K562 (cell line): Measurements from ENCODE around the gene B3GNT7. TPM values are rescaled to one million over a fixed set of nuclear protein-coding genes. Genes with fewer than 3 reads are reported as not detected.

ENCODE experiments used
- ATAC-seq: fragments of 200-7000 bp; cut with Tn5 transposase; 3 replicates; pipeline ENCODE4 v1.9.1; 2020; ENCODE audit warnings: moderate library complexity
- BruUV-seq: library from RNA; stranded (reverse); fragments of 400-500 nt; replicated peaks from 2 replicates; lab custom pipeline; 2021; lab: Mats Ljungman, UMichigan
- CTCF ChIA-PET: fragments of 300-600 bp; formaldehyde crosslinking; extraction: SDS; loops from one replicate; lab custom pipeline; 2021; ENCODE audit warnings: low intra/inter-chr PET ratio; lab: Yijun Ruan, JAX
- POLR2A ChIA-PET: fragments of 300-600, 350-650 bp; sonication (Branson Sonifier 250); formaldehyde crosslinking; extraction: SDS; loops from one replicate; lab custom pipeline; 2021; ENCODE audit warnings: antibody characterized with exemption, inconsistent platforms; lab: Yijun Ruan, JAX
- DNase-seq, 4 experiments: peaks; one replicate each; pipeline versions ENCODE4 v3.0.0 to v3.0.0-alpha.2; 2011 to 2018; ENCODE audit warnings: low spot score in 3 of 4, mixed read lengths in 3 of 4; ENCODE audit errors: extremely low read depth in 1 of 4
- FAIRE-seq: peaks from 2 replicates; lab custom pipeline; 2011; peaks lifted over from hg19 to GRCh38; lab: Jason Lieb, UNC
- H2AFZ ChIP-seq: 2 replicates; pipeline ENCODE4 v1.6.0; 2011; ENCODE audit warnings: low read depth, low read length, control low read depth, inconsistent platforms
- H3K27ac ChIP-seq: fragments of 200-600 bp; 3 replicates; pipeline ENCODE4 v1.8.0; 2011; ENCODE audit warnings: low read depth, mild to moderate bottlenecking, control low read depth, inconsistent platforms, low read length, moderate library complexity, mixed read lengths; ENCODE audit errors: extremely low read depth
- H3K27me3 ChIP-seq, 2 experiments: fragments of 300-600 bp in 1 of 2; 2 replicates in 1 of 2; 3 replicates in 1 of 2; pipeline versions ENCODE4 v1.6.0 to v1.8.0; 2011; ENCODE audit warnings: inconsistent platforms in 2 of 2, low read length in 2 of 2, mild to moderate bottlenecking in 1 of 2, mixed read lengths in 1 of 2, moderate library complexity in 1 of 2; ENCODE audit not compliant: control insufficient read depth in 2 of 2, insufficient read depth in 2 of 2
- H3K36me3 ChIP-seq: fragments of 300-600 bp; 3 replicates; pipeline ENCODE4 v1.8.0; 2011; ENCODE audit warnings: mild to moderate bottlenecking, low read length, inconsistent platforms; ENCODE audit not compliant: control insufficient read depth, insufficient read depth
- H3K4me1 ChIP-seq, 2 experiments: fragments of 200-600 bp in 1 of 2; replicated peaks in 1 of 2; 2 replicates in 1 of 2; 3 replicates in 1 of 2; pipeline versions ENCODE4 v1.5.1 to v1.8.0; 2011; ENCODE audit warnings: inconsistent platforms in 2 of 2, low read length in 2 of 2, mild to moderate bottlenecking in 1 of 2, mixed read lengths in 1 of 2, moderate library complexity in 1 of 2; ENCODE audit not compliant: control insufficient read depth in 2 of 2, insufficient read depth in 2 of 2
- H3K4me2 ChIP-seq: 2 replicates; pipeline ENCODE4 v1.6.1; 2011; ENCODE audit warnings: low read length, control low read depth, inconsistent platforms, mixed read lengths; ENCODE audit not compliant: insufficient read depth
- H3K4me3 ChIP-seq: fragments of 200-600 bp; sonication (generic), shearing (Covaris generic); 2 replicates; pipeline ENCODE4 v1.5.1; 2016; ENCODE audit warnings: control low read depth, inconsistent platforms
- H3K79me2 ChIP-seq: fragments of 200-600 bp; 3 replicates; pipeline ENCODE4 v1.8.0; 2011; ENCODE audit warnings: low read length, inconsistent platforms; ENCODE audit not compliant: control insufficient read depth, insufficient read depth
- H3K9ac ChIP-seq, 2 experiments: 2 replicates each; pipeline versions ENCODE4 v1.6.0 to v1.6.1; 2011; ENCODE audit warnings: low read depth in 2 of 2, low read length in 2 of 2, control low read depth in 1 of 2, inconsistent platforms in 1 of 2, mild to moderate bottlenecking in 1 of 2, mixed read lengths in 1 of 2; ENCODE audit not compliant: insufficient read depth in 1 of 2
- H3K9me1 ChIP-seq: one replicate; pipeline ENCODE4 v1.6.0; 2011; ENCODE audit warnings: inconsistent platforms, mild to moderate bottlenecking, low read length, moderate library complexity; ENCODE audit not compliant: control insufficient read depth, insufficient read depth
- H3K9me3 ChIP-seq: replicated peaks from 2 replicates; pipeline ENCODE4 v1.5.1; 2011; ENCODE audit warnings: low read depth, low read length, inconsistent platforms; ENCODE audit not compliant: control insufficient read depth, insufficient read depth
- H4K20me1 ChIP-seq: replicated peaks from 2 replicates; pipeline ENCODE4 v1.6.1; 2011; ENCODE audit warnings: low read length, inconsistent platforms, mixed read lengths; ENCODE audit not compliant: control insufficient read depth, insufficient read depth
- CHD4 ChIP-seq: fragments of 200-600 bp; sonication (generic); IDR thresholded peaks from 3 replicates; pipeline ENCODE4 v1.6.1; 2012; ENCODE audit warnings: low read depth, mild to moderate bottlenecking, mixed read lengths, low read length, inconsistent platforms; ENCODE audit not compliant: insufficient read depth, insufficient replicate concordance, poor library complexity, severe bottlenecking
- CTCF ChIP-seq, 3 experiments: IDR thresholded peaks in 2 of 3; conservative IDR thresholded peaks in 1 of 3; 2 replicates each; pipeline ENCODE4 v1.5.1; 2011 to 2012; ENCODE audit warnings: low read length in 3 of 3, mild to moderate bottlenecking in 3 of 3, control low read depth in 2 of 3, improper control_type of control experiment in 1 of 3, inconsistent platforms in 1 of 3, low read depth in 1 of 3, mixed read lengths in 1 of 3, moderate library complexity in 1 of 3; ENCODE audit not compliant: insufficient read depth in 2 of 3
- ELF4 ChIP-seq: fragments of 450-650 bp; formaldehyde crosslinking; IDR thresholded peaks from 2 replicates; pipeline ENCODE4 v1.4.0; 2022; ENCODE audit warnings: missing genetic modification characterization
- RAD21 ChIP-seq, 2 experiments: fragments of 250-450 bp in 1 of 2; fragments of 450-650 bp in 1 of 2; sonication (Bioruptor Pico) in 1 of 2; formaldehyde crosslinking in 1 of 2; IDR thresholded peaks in 1 of 2; conservative IDR thresholded peaks in 1 of 2; 2 replicates each; pipeline versions ENCODE4 v1.4.0 to v1.8.0; 2020 to 2022; ENCODE audit warnings: mild to moderate bottlenecking in 2 of 2, moderate library complexity in 1 of 2
- TAF9B ChIP-seq: fragments of 450-650 bp; IDR thresholded peaks from 2 replicates; pipeline ENCODE4 v1.6.1; 2018; ENCODE audit warnings: mild to moderate bottlenecking; ENCODE audit not compliant: partially characterized antibody
- WGBS: fragments of 100-300 bp; shearing (Covaris generic); methylation state at CpG from one replicate; pipeline ENCODE4 v1.1.6; 2016; ENCODE audit warnings: low coverage, mixed read lengths; ENCODE audit not compliant: insufficient coverage; ENCODE audit errors: missing lambda C conversion rate; 5-methylcytosine and 5-hydroxymethylcytosine counted together
- in situ Hi-C: fragments of 300-500 bp; cut with MboI; formaldehyde crosslinking; loops from 4 replicates; pipeline ENCODE4 v1.15.0; 2018; ENCODE audit warnings: inconsistent platforms, mixed read lengths
- intact Hi-C: fragments of 100-400 bp; cut with micrococcal nuclease; formaldehyde crosslinking; loops from 2 replicates; pipeline ENCODE4 v1.14.2; 2022
- polyA plus RNA-seq, 8 experiments: library from polyadenylated mRNA; depleted of rRNA in 4 of 8; stranded (reverse) in 5 of 8; unstranded in 3 of 8; fragments of >200 nt; fragmentation: Nextera tagmentation in 2 of 8; fragmentation: Illumina TruSeq in 1 of 8; extraction: Ambion mirVana in 2 of 8; extraction: Trizol in 1 of 8; gene quantifications; 2 replicates each; pipeline versions ENCODE4 v1.2.1 to v1.2.3, GENCODE V29; 2011 to 2014; ENCODE audit warnings: inconsistent platforms in 1 of 8, missing spikeins in 1 of 8
- total RNA-seq, 7 experiments: library from RNA; depleted of rRNA in 6 of 7; stranded (reverse); fragments of >200 nt in 6 of 7; fragmentation: Illumina TruSeq in 2 of 7; extraction: Trizol in 2 of 7; gene quantifications; 2 replicates each; pipeline versions ENCODE4 v1.2.1 to v1.2.3, GENCODE V29; 2011 to 2021; ENCODE audit warnings: low replicate concordance in 1 of 7

Gene B3GNT7
- total and polyA plus RNA-seq, 9 of the 15 experiments (the other 6 are each of a cell fraction or from before 2014, with no cell fraction given), result 0.20 TPM; not detected in 8

GRCh38 chr2:231382116-231382515, 13.4 kb upstream of the B3GNT7 start:
- ChIA-PET CTCF (no interaction called here), POLR2A (no interaction called here)
- BruUV-seq, result no TSS peak
- no peak for FAIRE-seq
- H3K4me3 ChIP-seq, result no peak overlapping the region
- intact Hi-C loops, result no loop called here
- H3K9me3 ChIP-seq, result 0 out of 2 replicates have a peak, but pooled peaks cover 1% of the 10 kb centered on the region
- H4K20me1 ChIP-seq, result no peaks in the 10 kb centered on the region
- no peaks in the 10 kb centered on the region for H3K79me2 ChIP-seq
- TF ChIP-seq TAF9B, result no peak
- peak; percentile 20 to 42; a peak in 3 of 4 replicates for TF ChIP-seq RAD21 (CRISPR knock-in tag; conservative IDR thresholded peaks at IDR 0.05 in 1 of 2, IDR thresholded peaks at IDR 0.05 in 1 of 2)
- peak; percentile 28 to 32 (median 31); a peak in 5 of 6 replicates for TF ChIP-seq CTCF (IDR thresholded peaks at IDR 0.05 in 2 of 3, conservative IDR thresholded peaks at IDR 0.05 in 1 of 3; ENCODE audit: insufficient read depth in 2 of 3, low read depth in 1 of 3, low read length in 3 of 3)
- TF ChIP-seq ELF4, result no peak
- no peak for TF ChIP-seq CHD4
- no peak for DNase-seq
- no peak overlapping the region for H2AFZ ChIP-seq
- in situ Hi-C loops, result no loop called here
- no peaks in the 10 kb centered on the region for H3K9me1 ChIP-seq
- ATAC-seq, result peak; percentile 80
- peaks cover 0 to 22% of the 10 kb centered on the region in 2 experiments; a peak in 2 of 5 replicates for H3K27me3 ChIP-seq
- no peak overlapping the region for H3K9ac ChIP-seq
- no peaks in the 10 kb centered on the region for H3K36me3 ChIP-seq
- H3K4me1 ChIP-seq, result peaks cover 0 to 6% of the 10 kb centered on the region in 2 experiments; a peak in 2 of 5 replicates
- no peak overlapping the region for H3K4me2 ChIP-seq
- WGBS, result 7% methylated on average over 7 of the region's 8 CpGs
- no peak overlapping the region for H3K27ac ChIP-seq
